SIG-M5 treated with dmso at 0.1 percent for 504 hours (cell line): ENCODE results near the gene SNX32.

ENCODE experiments used
- DNase-seq: peaks from one replicate; lab custom pipeline; 2025; ENCODE audit not compliant: unreplicated experiment; lab: John Stamatoyannopoulos, UW

Gene SNX32

GRCh38 chr11:65833297-65834030, at the start of gene SNX32:
Gene SNX32 (plus strand): TSS chr11:65833963. CDS start chr11:65834066, 103 bp downstream.
- peak; percentile 86 for DNase-seq

- DNase-seq = no peak
Measured at GRCh38 chr11:65785319-65786007, 48.3 kb upstream of the SNX32 start.

- DNase-seq = no peak
Measured at GRCh38 chr11:65786008-65786785, 47.6 kb upstream of the SNX32 start.

GRCh38 chr11:65786786-65787636, 46.8 kb upstream of the SNX32 start, which contains the start of gene OVOL1:
Gene OVOL1 (plus strand): TSS chr11:65787063. CDS start chr11:65787374, 311 bp downstream.
- DNase-seq = peak; percentile 45

- DNase-seq = no peak
Measured at GRCh38 chr11:65787649-65788622, 45.8 kb upstream of the SNX32 start.

- no peak for DNase-seq
Measured at GRCh38 chr11:65788821-65789220, 44.9 kb upstream of the SNX32 start.

- no peak for DNase-seq
Measured at GRCh38 chr11:65789230-65790103, 44.3 kb upstream of the SNX32 start.

GRCh38 chr11:65790104-65790901, 43.5 kb upstream of the SNX32 start:
- DNase-seq = no peak

GRCh38 chr11:65790902-65791650, 42.7 kb upstream of the SNX32 start:
- no peak for DNase-seq

GRCh38 chr11:65791719-65792213, 42.0 kb upstream of the SNX32 start:
- peak; percentile 40 for DNase-seq

GRCh38 chr11:65792456-65792855, 41.3 kb upstream of the SNX32 start:
- DNase-seq = no peak

- no peak for DNase-seq
Measured at GRCh38 chr11:65793144-65793581, 40.6 kb upstream of the SNX32 start.

GRCh38 chr11:65793625-65794400, 40.0 kb upstream of the SNX32 start:
- no peak for DNase-seq

- DNase-seq = no peak
Measured at GRCh38 chr11:65794570-65795510, 38.9 kb upstream of the SNX32 start.
